ENCODE results near the gene C9.

- TF ChIP-seq CTCF (IDR thresholded peaks at IDR 0.05) (no peak), POLR2A (IDR thresholded peaks at IDR 0.05) (no peak)
These were observed 21.8 kb downstream of the C9 start for GRCh38 chr5:39342460-39342859.
